LNCaP clone FGC (cell line): Measurements from ENCODE around the gene SETD7.

Experiments used
- DNase-seq: peaks from one replicate; pipeline ENCODE4 v3.0.0-alpha.2; 2011; ENCODE audit warnings: low read depth
- H3K4me3 ChIP-seq: 2 replicates; pipeline ENCODE4 v1.5.1; 2011; ENCODE audit warnings: mild to moderate bottlenecking, low read depth, low read length, control low read depth
- TF ChIP-seq, protein P1 (sequence below): IDR thresholded peaks from 2 replicates; pipeline ENCODE4 v1.5.1; 2012; ENCODE audit warnings: mild to moderate bottlenecking; ENCODE audit not compliant: control insufficient read depth, insufficient read depth; ENCODE audit errors: extremely low read depth

Gene SETD7

DNA sequence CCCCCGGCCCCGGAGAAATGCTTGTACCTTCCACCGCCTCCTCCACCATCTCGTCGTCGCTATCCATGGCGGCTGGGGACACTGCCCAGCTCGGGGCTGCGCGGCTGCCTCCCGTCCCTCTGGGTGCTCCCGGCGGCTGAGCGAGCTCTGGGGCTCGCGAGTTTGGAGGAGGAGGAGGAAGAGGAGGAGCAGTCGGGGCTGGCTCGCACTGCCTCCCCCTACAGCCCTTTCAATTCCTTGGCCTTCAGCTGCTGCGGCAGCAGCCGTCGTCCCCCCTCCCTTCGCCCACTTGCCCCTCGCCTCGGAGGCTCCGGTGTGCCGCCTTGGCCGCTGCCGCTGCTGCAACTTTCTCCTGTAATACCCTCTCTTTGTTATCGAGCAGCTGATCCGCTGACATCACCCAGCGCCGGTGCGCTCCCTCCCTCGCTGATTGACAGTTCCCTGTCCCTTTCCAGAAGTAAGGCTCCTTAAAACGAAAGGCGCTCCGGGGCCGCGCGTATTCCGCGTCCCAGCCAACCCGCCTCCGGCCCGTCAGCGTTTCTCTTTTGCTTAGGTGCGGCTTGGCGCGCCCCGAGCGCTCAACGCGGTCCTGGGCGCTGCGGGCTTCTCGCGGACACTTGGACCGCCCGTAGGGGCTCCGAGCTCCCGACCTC is at the start of gene SETD7:
Gene SETD7 (minus strand): TSS at position 149 of the 653 bp plus-strand sequence. CDS start 82 bp downstream, at position 67.
- peak; percentile 71 for DNase-seq
- peak within 1 kb of the TSS; percentile 78 for H3K4me3 ChIP-seq
- TF ChIP-seq, protein P1, sequence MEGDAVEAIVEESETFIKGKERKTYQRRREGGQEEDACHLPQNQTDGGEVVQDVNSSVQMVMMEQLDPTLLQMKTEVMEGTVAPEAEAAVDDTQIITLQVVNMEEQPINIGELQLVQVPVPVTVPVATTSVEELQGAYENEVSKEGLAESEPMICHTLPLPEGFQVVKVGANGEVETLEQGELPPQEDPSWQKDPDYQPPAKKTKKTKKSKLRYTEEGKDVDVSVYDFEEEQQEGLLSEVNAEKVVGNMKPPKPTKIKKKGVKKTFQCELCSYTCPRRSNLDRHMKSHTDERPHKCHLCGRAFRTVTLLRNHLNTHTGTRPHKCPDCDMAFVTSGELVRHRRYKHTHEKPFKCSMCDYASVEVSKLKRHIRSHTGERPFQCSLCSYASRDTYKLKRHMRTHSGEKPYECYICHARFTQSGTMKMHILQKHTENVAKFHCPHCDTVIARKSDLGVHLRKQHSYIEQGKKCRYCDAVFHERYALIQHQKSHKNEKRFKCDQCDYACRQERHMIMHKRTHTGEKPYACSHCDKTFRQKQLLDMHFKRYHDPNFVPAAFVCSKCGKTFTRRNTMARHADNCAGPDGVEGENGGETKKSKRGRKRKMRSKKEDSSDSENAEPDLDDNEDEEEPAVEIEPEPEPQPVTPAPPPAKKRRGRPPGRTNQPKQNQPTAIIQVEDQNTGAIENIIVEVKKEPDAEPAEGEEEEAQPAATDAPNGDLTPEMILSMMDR, result peak; percentile 8; the same call in 1 of the 2 replicates

DNA sequence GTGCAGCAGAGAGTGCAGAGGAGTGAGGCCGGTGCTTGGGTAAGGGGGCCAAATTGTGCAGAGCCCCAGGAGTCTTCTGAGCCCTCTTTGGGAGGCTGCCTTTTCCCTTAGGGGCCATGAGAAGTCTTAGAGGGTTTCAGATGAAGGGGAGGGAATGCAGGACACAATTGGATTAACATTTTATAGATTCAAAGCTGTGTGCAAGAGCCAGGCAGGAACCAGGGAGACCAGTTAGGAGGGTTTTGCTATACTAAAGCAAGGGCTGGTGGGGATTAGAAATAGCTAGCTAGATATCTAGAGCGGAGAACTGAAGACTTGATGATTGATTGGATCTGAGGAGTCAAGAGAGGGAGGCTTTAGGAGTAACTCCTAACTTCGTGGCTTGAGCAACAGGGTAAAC is 49.5 kb upstream of the SETD7 start:
- DNase-seq, result no peak
- no peak overlapping the region for H3K4me3 ChIP-seq
- TF ChIP-seq, protein P1, result no peak

DNA sequence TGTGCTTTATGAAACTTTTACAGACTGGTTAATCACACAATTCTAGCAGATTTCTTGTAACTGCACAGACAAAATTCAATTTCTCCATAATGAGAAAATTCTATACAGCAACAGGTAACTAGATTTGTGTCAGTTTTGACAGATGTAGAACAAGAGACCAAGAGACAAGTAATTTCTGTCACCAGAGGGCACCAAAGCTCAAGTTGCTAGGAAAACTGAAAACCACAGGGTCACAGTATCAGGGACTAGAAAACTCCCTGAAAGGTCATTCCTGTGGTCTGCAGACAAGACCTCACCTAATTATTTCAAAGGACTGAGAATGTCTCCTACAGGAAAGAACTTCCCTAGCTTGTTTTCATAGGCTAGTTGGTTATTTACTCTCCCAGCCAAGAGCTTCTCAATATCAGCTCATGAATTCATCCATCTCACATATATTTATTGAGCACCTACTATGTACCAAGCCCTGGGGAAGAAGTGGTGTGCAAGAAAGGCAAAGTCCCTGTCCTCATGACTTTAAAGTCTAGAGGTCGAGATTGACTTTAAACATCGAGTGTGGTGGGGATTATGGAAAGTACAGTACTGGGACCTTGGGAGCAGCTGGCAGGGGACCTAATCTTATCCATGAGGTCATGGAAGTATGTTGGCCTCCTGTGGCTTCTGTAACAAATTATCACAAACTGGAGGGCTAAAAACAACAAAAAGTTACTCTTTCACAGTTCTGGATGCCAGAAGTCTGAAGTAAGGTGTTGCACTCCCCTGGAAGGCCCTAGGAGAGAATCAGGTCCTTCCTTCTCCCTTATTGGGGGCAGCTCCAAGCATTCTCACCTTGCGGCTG is 47.8 kb upstream of the SETD7 start:
- TF ChIP-seq, protein P1, result peak; percentile 58
- DNase-seq, result no peak
- no peak overlapping the region for H3K4me3 ChIP-seq

DNA sequence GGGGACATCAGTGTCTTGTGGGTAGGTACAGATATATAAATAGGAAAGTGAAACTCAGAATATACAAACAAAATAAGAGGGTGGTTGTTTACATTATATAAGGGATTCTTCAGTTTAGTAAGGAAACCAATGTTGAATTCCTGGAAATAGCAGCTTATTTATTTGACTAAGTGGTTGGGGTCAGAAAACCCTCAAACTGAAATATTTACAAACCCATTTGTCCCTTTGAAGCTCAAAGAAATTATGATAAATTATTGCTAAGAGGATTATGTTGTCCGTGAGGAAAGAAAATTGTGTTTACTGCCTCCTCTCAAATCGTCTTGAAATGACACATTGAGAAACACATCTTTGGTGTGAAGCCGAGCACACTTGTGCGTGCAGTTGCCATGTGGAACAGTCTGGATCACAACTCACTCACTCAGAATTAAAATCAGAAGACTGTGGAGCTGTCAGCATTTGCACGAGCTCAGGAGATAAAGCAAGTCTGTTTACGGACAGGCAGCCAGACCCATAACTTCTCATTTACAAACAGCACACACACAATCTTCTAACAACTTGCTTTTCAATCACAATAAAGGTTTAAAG is 46.8 kb upstream of the SETD7 start:
- H3K4me3 ChIP-seq, result no peak overlapping the region
- DNase-seq, result no peak
- TF ChIP-seq, protein P1, result no peak

DNA sequence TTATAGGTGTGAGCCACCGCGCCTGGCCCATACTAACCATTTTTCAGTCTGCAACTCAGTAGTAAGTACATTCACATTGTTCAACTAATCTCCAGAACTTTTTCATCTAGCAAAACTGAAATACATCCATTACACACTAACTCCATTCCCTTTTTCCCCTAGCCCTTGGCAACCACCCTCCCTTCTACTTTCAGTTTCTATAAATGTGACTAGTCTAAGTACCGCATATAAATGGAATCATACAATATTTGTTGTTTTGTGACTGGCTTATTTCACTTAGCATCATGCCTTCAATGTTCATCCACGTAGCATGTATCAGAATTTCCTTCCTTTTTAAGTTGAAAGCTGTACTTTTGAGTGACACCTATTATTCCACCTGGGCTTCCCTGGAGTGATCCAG is 44.6 kb upstream of the SETD7 start:
- H3K4me3 ChIP-seq, result no peak overlapping the region
- TF ChIP-seq, protein P1, result no peak
- no peak for DNase-seq

DNA sequence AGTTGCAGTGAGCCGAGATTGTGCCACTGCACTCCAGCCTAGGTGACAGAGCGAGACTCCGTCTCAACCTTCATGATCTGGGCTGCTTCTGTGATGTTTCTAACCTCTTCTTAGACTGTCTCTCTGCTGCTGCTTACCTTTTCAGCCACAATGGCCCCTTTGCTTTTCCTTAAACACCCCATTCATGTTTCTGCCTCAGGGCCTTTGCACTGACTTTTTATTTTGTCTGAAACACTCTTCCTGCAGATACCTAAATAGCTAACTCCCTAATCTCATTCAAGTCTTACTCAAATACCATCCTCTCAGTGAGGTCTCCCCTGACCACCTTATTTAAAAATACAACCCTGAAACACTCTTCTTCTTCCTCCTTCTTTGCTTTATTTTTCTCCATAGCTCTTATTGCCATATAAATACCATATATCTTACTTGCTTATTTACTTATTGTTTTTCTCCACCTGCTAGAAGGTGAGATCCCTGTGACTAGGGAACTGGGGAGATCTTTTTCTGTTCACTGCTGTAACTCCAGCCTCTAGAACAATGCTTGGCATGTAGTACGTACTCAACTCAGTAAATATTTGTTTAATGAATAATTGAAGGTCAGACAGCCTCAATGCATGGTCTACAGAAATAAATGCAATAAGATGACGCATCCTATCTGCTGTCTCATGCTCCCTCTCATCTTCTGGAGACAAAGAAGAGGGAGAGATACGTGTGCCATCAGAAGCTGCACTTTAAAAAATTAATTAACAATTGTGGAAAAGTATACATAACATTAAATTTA is 43.8 kb upstream of the SETD7 start:
- DNase-seq, result no peak
- H3K4me3 ChIP-seq, result no peak overlapping the region
- TF ChIP-seq, protein P1, result no peak
